ENCODE results near the gene ICAM2. TPM values are rescaled to one million over a fixed set of nuclear protein-coding genes. Genes with fewer than 3 reads are reported as not detected.
"Not testable (repeated sequence)": the region's sequence is repeated elsewhere in the genome, so short reads cannot be mapped to it uniquely, and the experiment has no call there.

ICAM2 gene
- total and polyA plus RNA-seq, 8 donors = 32.3 to 55.4 (median 46.3) TPM

DNA sequence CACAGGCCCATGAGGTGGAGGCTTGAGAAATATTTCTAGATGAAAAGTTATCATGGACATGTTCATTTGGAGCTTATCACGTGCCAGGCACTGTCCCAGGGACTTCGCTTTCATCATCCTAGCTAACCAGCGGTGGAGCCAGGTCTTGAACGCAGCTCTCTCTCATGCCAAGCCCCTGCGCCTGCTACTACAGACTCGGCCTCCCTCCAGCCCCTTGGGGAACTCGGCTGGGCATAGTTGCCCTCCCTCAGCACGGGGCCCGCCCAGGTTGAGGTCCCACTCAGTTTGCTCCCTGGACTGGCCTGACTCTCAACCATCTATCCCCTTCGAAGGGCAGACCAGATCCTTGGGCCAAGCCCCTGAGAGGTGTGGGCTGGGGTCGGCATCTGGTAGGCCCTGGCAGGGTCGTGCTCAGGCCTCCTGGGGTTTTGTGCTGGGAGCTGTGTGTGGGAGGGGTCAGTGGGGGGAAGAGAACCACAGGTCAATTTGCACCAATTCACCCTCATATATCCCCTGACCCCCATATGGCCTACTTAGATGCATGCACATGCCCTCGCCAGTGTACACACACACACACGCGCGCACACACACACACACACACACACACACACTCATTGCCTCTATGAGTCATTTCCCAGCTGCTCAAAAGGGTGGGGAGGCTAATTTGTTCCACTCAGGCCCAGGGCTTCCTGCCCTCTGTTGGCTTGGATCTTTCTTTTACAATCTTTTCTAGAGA is 35.6 kb downstream of the ICAM2 start:
- no peaks in the 10 kb centered on the region for H3K36me3 ChIP-seq
- intact Hi-C loops (cut with DNase I) = loop anchor here in 1 of 2 donors (10.0 kb wide), 1 partner anchor 60 kb away; no protein-coding TSS in a partner anchor
- peaks cover 0 to 9% of the 10 kb centered on the region in 2 donors for H3K9me3 ChIP-seq
- peak in 2 of 4 donors; percentile 61 to 80 for DNase-seq
- H3K27ac ChIP-seq = peak overlapping the region; percentile 68 to 77
- TF ChIP-seq, protein P1, sequence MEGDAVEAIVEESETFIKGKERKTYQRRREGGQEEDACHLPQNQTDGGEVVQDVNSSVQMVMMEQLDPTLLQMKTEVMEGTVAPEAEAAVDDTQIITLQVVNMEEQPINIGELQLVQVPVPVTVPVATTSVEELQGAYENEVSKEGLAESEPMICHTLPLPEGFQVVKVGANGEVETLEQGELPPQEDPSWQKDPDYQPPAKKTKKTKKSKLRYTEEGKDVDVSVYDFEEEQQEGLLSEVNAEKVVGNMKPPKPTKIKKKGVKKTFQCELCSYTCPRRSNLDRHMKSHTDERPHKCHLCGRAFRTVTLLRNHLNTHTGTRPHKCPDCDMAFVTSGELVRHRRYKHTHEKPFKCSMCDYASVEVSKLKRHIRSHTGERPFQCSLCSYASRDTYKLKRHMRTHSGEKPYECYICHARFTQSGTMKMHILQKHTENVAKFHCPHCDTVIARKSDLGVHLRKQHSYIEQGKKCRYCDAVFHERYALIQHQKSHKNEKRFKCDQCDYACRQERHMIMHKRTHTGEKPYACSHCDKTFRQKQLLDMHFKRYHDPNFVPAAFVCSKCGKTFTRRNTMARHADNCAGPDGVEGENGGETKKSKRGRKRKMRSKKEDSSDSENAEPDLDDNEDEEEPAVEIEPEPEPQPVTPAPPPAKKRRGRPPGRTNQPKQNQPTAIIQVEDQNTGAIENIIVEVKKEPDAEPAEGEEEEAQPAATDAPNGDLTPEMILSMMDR (IDR thresholded peaks at IDR 0.05) = no peak
- peaks cover 31 to 45% of the 10 kb centered on the region in 2 donors for H3K4me1 ChIP-seq
- H3K4me3 ChIP-seq = no peak overlapping the region
- ATAC-seq = peak; percentile 88
- no peaks in the 10 kb centered on the region for H3K27me3 ChIP-seq

DNA sequence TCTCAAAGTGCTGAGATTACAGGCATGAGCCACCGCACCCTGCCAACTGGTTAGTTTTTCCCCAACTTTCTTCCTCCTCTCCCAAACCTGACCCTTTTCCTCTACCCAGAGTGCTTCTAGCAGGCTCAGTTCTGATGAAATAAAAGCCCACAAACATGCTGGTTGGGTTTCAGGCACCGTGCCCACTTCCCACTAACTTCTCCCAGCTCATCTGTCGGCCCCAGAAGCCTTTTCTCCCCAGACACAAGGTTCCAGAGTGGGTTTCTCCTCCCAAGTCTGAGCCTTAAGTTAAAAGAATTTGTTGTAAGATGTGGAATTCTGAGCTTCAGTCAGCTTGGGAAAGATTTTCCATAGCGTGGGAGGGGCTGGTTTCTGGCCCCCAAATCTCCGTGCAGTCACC is 36.2 kb downstream of the ICAM2 start:
- Histone ChIP-seq H3K4me3 (no peak overlapping the region), H3K27ac (peak overlapping the region; percentile 57 to 77), H3K36me3 (no peaks in the 10 kb centered on the region), H3K27me3 (no peaks in the 10 kb centered on the region), H3K9me3 (peaks cover 0 to 9% of the 10 kb centered on the region in 2 donors), H3K4me1 (peaks cover 31 to 45% of the 10 kb centered on the region in 2 donors)
- intact Hi-C loops (cut with DNase I) = loop anchor here in 1 of 2 donors (10.0 kb wide), 1 partner anchor 59 kb away; no protein-coding TSS in a partner anchor
- no peak for DNase-seq
- peak; percentile 7 for ATAC-seq
- TF ChIP-seq, protein P1 (IDR thresholded peaks at IDR 0.05) = no peak

DNA sequence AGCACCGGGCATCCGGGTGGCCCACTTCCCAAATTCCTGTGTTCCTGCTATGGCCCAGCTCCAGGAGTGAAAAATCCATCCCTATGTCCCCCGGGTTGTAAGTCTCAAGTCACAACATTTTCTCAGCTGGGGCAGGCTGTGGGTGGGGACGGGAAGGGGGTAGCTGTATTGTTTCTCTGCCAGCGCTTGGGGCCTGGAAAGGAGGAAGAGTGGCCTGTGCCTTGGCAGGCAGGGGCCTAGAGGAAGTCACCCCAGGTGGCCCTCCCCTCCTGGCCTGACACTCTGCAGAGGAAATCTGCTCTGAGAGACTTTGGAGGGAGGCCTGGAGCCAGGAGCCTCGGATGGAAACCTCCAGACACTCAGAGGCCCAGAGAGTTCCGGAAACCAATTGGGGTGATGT is 37.1 kb downstream of the ICAM2 start:
- no peak overlapping the region for H3K4me3 ChIP-seq
- peaks cover 0 to 9% of the 10 kb centered on the region in 2 donors for H3K9me3 ChIP-seq
- DNase-seq = no peak

DNA sequence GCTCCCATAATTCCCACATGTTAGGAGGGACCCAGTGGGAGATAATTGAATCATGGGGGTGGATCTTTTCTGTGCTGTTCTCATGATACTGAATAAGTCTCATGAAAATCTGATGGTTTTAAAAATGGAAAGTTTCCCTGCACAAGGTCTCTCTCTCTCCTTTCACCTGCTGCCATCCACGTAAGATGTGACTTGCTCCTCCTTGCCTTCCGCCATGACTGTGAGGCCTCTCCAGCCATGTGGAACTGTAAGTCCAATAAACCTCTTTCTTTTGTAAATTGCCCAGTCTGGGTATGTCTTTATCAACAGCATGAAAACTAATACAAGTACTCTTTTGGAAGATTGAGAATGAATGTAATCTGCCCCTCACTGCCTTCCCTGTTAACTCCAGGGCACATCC is 37.8 kb downstream of the ICAM2 start:
- not testable (repeated sequence) for H3K27me3 ChIP-seq, H3K4me3 ChIP-seq, H3K36me3 ChIP-seq, DNase-seq, ATAC-seq, H3K9me3 ChIP-seq
- Histone ChIP-seq H3K27ac (peak overlapping the region; percentile 39 to 57), H3K4me1 (peaks cover 29 to 45% of the 10 kb centered on the region in 2 donors)
- intact Hi-C loops (cut with DNase I) = loop anchor here in 1 of 2 donors (10.0 kb wide), 1 partner anchor 58 kb away; no protein-coding TSS in a partner anchor

More for the DNA sequence above, 37.1 kb downstream of the ICAM2 start:
- TF ChIP-seq, protein P1 (IDR thresholded peaks at IDR 0.05) = no peak
- Histone ChIP-seq H3K27ac (peak overlapping the region; percentile 57 to 77), H3K36me3 (no peaks in the 10 kb centered on the region), H3K27me3 (no peaks in the 10 kb centered on the region), H3K4me1 (peaks cover 29 to 45% of the 10 kb centered on the region in 2 donors)
- peak; percentile 11 for ATAC-seq
- intact Hi-C loops (cut with DNase I) = loop anchor here in 1 of 2 donors (10.0 kb wide), 1 partner anchor 59 kb away; no protein-coding TSS in a partner anchor

DNA sequence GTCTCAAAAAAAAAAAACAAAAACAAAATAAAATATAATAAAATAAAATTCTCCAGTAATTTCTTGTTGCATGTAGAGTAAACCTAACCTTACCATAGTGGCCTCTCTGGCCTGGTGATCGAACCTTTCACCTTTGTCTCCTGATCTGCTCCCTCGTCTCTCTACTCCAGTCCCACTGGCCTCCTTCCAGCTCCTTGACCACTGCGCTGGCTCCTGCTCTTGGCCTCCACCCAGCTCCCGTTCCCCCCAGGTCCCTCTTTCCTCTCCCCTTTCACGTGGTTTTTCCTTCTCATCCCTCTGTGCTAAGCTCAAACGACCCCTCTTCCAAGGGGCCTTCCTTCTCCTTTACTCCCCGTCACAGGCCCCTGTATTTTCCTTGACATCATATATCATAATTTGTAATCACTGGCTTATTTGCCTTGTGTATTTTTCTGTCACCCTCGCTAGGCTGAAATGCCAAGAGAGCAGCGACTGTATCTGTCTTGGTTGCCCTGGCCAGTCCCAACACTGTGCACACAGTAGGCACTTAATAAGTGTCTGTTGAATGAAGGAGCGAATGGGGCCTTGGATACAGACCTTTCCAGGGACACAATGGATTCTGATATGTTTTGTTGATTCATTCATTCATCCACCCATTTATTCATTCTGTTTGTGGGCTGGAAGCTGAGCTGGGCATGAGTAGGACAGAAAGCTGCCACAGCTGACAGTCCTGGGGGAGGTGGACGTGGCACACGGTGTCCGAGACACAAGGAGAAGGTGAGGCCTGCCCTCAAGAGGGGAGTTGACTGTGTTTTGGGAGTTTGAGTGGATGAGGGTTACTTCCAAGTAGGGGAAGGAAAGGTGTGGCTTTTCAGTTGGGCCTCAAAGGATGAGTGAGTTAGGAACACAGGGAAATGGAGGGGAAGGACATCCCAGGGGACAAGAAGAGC is 41.9 kb downstream of the ICAM2 start:
- Histone ChIP-seq H3K4me1 (peaks cover 3 to 8% of the 10 kb centered on the region in 2 donors), H3K27ac (no peak overlapping the region), H3K4me3 (no peak overlapping the region), H3K9me3 (peaks cover 0 to 9% of the 10 kb centered on the region in 2 donors), H3K27me3 (no peaks in the 10 kb centered on the region), H3K36me3 (no peaks in the 10 kb centered on the region)
- DNase-seq = no peak
- TF ChIP-seq, protein P1 (IDR thresholded peaks at IDR 0.05) = no peak
- ATAC-seq = no peak
- intact Hi-C loops (cut with DNase I) = no loop called here

Data from left lung (tissue), 10 donors.